A673 (cell line): ENCODE data around the gene ADAMTSL3. TPM values are rescaled to one million over a fixed set of nuclear protein-coding genes. Genes with fewer than 3 reads are reported as not detected.

Source experiments
- BruUV-seq: library from RNA; stranded (reverse); fragments of 400-500 nt; replicated peaks from 2 replicates; lab custom pipeline; 2021; lab: Mats Ljungman, UMichigan
- CTCF ChIA-PET: fragments of 300-600 bp; sonication (Branson Sonifier 250); formaldehyde crosslinking; loops from one replicate; lab custom pipeline; 2022; ENCODE audit warnings: antibody characterized with exemption; lab: Charles Lee
- POLR2A ChIA-PET: fragments of 300-600 bp; sonication (Branson Sonifier 250); formaldehyde crosslinking; loops from one replicate; lab custom pipeline; 2022; ENCODE audit warnings: antibody characterized with exemption; ENCODE audit not compliant: low non-redundant PET; lab: Charles Lee
- DNase-seq: peaks from one replicate; pipeline ENCODE4 v3.0.0-alpha.2; 2015; ENCODE audit warnings: low spot score
- H3K27ac ChIP-seq: fragments of 200-600 bp; sonication (generic); 2 replicates; pipeline ENCODE4 v1.5.1; 2016; ENCODE audit warnings: mixed run types, low read depth, mild to moderate bottlenecking, mixed read lengths, antibody characterized with exemption, low read length; ENCODE audit not compliant: poor library complexity, severe bottlenecking
- H3K27me3 ChIP-seq: fragments of 200-600 bp; sonication (generic); replicated peaks from 2 replicates; pipeline ENCODE4 v1.6.1; 2017; ENCODE audit warnings: mixed run types, low read depth, mild to moderate bottlenecking, mixed read lengths, antibody characterized with exemption, low read length; ENCODE audit not compliant: insufficient read depth, poor library complexity
- H3K36me3 ChIP-seq: fragments of 200-600 bp; sonication (generic); 2 replicates; pipeline ENCODE4 v1.6.1; 2016; ENCODE audit warnings: mixed run types, mild to moderate bottlenecking, mixed read lengths, antibody characterized with exemption, low read length; ENCODE audit not compliant: insufficient read depth, poor library complexity, severe bottlenecking
- H3K4me1 ChIP-seq: fragments of 200-600 bp; sonication (generic); 2 replicates; pipeline ENCODE4 v1.6.1; 2017; ENCODE audit warnings: mixed run types, mild to moderate bottlenecking, mixed read lengths, antibody characterized with exemption, low read length; ENCODE audit not compliant: insufficient read depth, poor library complexity, severe bottlenecking
- H3K4me3 ChIP-seq: fragments of 200-600 bp; sonication (generic); 2 replicates; pipeline ENCODE4 v1.5.1; 2016; ENCODE audit warnings: low read depth, mixed run types, mild to moderate bottlenecking, mixed read lengths, low read length; ENCODE audit not compliant: poor library complexity, severe bottlenecking
- H3K9me3 ChIP-seq: fragments of 200-600 bp; sonication (generic); 2 replicates; pipeline ENCODE4 v1.6.1; 2016; ENCODE audit warnings: mixed run types, low read depth, mild to moderate bottlenecking, mixed read lengths, antibody characterized with exemption, low read length; ENCODE audit not compliant: poor library complexity, severe bottlenecking
- CTCF ChIP-seq: fragments of 300-800, 200-600 bp; sonication (generic); conservative IDR thresholded peaks from 2 replicates; pipeline ENCODE4 v1.5.1; 2017; ENCODE audit warnings: low read depth, mild to moderate bottlenecking, antibody characterized with exemption, low read length, moderate library complexity, mixed read lengths
- EZH2 ChIP-seq: fragments of 200-600 bp; sonication (generic); IDR thresholded peaks from 2 replicates; pipeline ENCODE4 v1.6.1; 2017; ENCODE audit warnings: borderline replicate concordance, low read depth, mild to moderate bottlenecking, mixed read lengths, antibody characterized with exemption, low read length; ENCODE audit not compliant: poor library complexity, severe bottlenecking
- intact Hi-C: fragments of 100-400 bp; cut with micrococcal nuclease; formaldehyde crosslinking; loops from one replicate; pipeline ENCODE4 v1.10.0; 2022; ENCODE audit not compliant: unreplicated experiment
- total RNA-seq: library from RNA; stranded (reverse); gene quantifications from 2 replicates; pipeline ENCODE4 v1.2.3, GENCODE V29; 2021

Gene ADAMTSL3
- total RNA-seq, 1 experiment from 2014 or later: 0.95 TPM

GRCh38 chr15:83734487-83734886, 80.6 kb downstream of the ADAMTSL3 start:
- Histone ChIP-seq H3K4me3 (no peak overlapping the region), H3K27me3 (no peaks in the 10 kb centered on the region), H3K27ac (no peak overlapping the region), H3K4me1 (peaks cover 8% of the 10 kb centered on the region), H3K9me3 (no peaks in the 10 kb centered on the region), H3K36me3 (no peaks in the 10 kb centered on the region)
- DNase-seq: peak; percentile 21
- no TSS peak for BruUV-seq
- POLR2A ChIA-PET: no interaction called here
- intact Hi-C loops: loop anchor here (10.0 kb wide), 1 partner anchor 290 kb away; no protein-coding TSS in a partner anchor
- TF ChIP-seq EZH2 (no peak), CTCF (0 out of 2 replicates have a peak, but pooled peaks have one; percentile 18)
- CTCF ChIA-PET: no interaction called here

GRCh38 chr15:83739629-83740028, 85.7 kb downstream of the ADAMTSL3 start:
- intact Hi-C loops: loop anchor here (10.0 kb wide), 2 partner anchors 285 to 305 kb away; no protein-coding TSS in a partner anchor
- Histone ChIP-seq H3K4me1 (peaks cover 8% of the 10 kb centered on the region), H3K27me3 (peaks cover 4% of the 10 kb centered on the region), H3K4me3 (no peak overlapping the region), H3K36me3 (no peaks in the 10 kb centered on the region), H3K27ac (no peak overlapping the region), H3K9me3 (no peaks in the 10 kb centered on the region)
- no peak for TF ChIP-seq CTCF
- CTCF ChIA-PET: no interaction called here
- BruUV-seq: no TSS peak
- DNase-seq: no peak
- POLR2A ChIA-PET: no interaction called here

- intact Hi-C loops: loop anchor here (5.0 to 10.0 kb wide), 2 partner anchors 178 to 311 kb away; no protein-coding TSS in a partner anchor
Observed at GRCh38 chr15:83745771-83746170, 91.8 kb downstream of the ADAMTSL3 start.

More at GRCh38 chr15:83745771-83746170, 91.8 kb downstream of the ADAMTSL3 start:
- Histone ChIP-seq H3K36me3 (no peaks in the 10 kb centered on the region), H3K4me3 (no peak overlapping the region), H3K27ac (no peak overlapping the region), H3K4me1 (no peaks in the 10 kb centered on the region), H3K27me3 (peaks cover 4% of the 10 kb centered on the region), H3K9me3 (no peaks in the 10 kb centered on the region)
- POLR2A ChIA-PET: no interaction called here
- BruUV-seq: no TSS peak
- TF ChIP-seq EZH2: no peak
- no peak for TF ChIP-seq CTCF
- CTCF ChIA-PET: interaction anchor here (0.7 kb wide), 1 partner anchor 228 kb away, joined by 3 read pairs; no protein-coding TSS in a partner anchor
- DNase-seq: no peak
